GM12801 (cell line): ENCODE measurements around the gene EGFR.

Experiments
- TF ChIP-seq, protein P1 (sequence below): IDR thresholded peaks from one replicate; pipeline ENCODE4 v1.5.1; 2011; ENCODE audit warnings: control low read depth; ENCODE audit not compliant: insufficient read length; ENCODE audit errors: extremely low read depth

The EGFR gene

GRCh38 chr7:55109404-55110167 lies 90.8 kb downstream of the EGFR start:
- TF ChIP-seq, protein P1, sequence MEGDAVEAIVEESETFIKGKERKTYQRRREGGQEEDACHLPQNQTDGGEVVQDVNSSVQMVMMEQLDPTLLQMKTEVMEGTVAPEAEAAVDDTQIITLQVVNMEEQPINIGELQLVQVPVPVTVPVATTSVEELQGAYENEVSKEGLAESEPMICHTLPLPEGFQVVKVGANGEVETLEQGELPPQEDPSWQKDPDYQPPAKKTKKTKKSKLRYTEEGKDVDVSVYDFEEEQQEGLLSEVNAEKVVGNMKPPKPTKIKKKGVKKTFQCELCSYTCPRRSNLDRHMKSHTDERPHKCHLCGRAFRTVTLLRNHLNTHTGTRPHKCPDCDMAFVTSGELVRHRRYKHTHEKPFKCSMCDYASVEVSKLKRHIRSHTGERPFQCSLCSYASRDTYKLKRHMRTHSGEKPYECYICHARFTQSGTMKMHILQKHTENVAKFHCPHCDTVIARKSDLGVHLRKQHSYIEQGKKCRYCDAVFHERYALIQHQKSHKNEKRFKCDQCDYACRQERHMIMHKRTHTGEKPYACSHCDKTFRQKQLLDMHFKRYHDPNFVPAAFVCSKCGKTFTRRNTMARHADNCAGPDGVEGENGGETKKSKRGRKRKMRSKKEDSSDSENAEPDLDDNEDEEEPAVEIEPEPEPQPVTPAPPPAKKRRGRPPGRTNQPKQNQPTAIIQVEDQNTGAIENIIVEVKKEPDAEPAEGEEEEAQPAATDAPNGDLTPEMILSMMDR = no peak

GRCh38 chr7:55110282-55110992 lies 91.6 kb downstream of the EGFR start:
- TF ChIP-seq, protein P1 = no peak

- TF ChIP-seq, protein P1 = no peak
Measured at GRCh38 chr7:55110993-55111361, 92.2 kb downstream of the EGFR start.

- TF ChIP-seq, protein P1 = no peak
Measured at GRCh38 chr7:55112056-55112455, 93.2 kb downstream of the EGFR start.

DNA sequence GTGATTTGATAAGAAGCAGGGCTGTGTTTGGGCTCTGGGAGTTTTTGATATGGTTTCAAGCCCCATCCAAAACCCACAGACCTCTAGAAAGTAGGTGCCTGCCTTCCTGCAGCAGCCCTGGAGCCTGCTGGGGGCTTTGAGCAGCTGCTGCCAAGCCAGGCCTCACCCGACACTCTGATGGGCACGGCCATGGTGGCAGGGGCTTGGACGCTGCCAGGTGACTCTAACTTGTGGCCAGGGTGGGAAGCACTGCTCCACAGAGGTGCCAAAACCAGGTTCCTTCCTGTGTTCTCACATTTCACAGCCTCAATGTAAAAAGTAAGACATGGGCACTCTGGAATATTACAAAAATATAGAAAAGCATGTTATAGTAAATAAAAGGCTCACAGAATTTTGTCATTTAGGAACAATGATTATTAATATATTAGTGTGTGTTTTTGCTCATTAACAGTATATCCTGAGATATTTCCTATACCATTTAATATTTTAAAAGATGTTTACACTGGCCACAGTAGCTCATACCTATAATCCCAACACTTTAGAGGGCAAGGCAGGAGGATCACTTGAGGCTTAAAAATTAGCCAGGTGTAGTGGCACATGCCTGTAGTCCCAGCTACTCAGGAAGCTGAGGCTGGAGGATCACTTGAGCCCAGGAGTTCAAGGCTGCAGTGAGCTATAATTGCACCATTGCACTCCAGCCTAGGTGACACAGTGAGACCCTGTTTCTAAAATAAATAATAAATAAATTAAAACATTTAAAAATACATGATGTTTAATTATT lies 95.1 kb downstream of the EGFR start:
- TF ChIP-seq, protein P1 = no peak

GRCh38 chr7:55117286-55117685 lies 98.5 kb downstream of the EGFR start:
- TF ChIP-seq, protein P1 = no peak

- TF ChIP-seq, protein P1 = no peak
Measured at GRCh38 chr7:55118426-55118825, 99.6 kb downstream of the EGFR start.
